BJ (cell line): ENCODE results near the gene SLC48A1. TPM values are rescaled to one million over a fixed set of nuclear protein-coding genes. Genes with fewer than 3 reads are reported as not detected.

Experiments used
- CTCF ChIA-PET: fragments of 350-600 bp; formaldehyde crosslinking; extraction: SDS; loops from one replicate; lab custom pipeline; 2021; ENCODE audit warnings: antibody characterized with exemption, inconsistent platforms; lab: Yijun Ruan, JAX
- POLR2A ChIA-PET: fragments of 300-600 bp; sonication (Branson Sonifier 250); formaldehyde crosslinking; extraction: SDS; loops from one replicate; lab custom pipeline; 2021; ENCODE audit warnings: antibody characterized with exemption; lab: Charles Lee
- DNase-seq: peaks from one replicate; pipeline ENCODE4 v3.0.0-alpha.2; 2011; ENCODE audit warnings: low read depth
- H3K27me3 ChIP-seq: 2 replicates; pipeline ENCODE4 v1.6.0; 2011; ENCODE audit warnings: low read length; ENCODE audit not compliant: control insufficient read depth, insufficient read depth
- H3K36me3 ChIP-seq: 2 replicates; pipeline ENCODE4 v1.5.1; 2011; ENCODE audit warnings: low read length; ENCODE audit not compliant: control insufficient read depth, insufficient read depth
- H3K4me3 ChIP-seq: 2 replicates; pipeline ENCODE4 v1.5.1; 2011; ENCODE audit warnings: low read depth, mild to moderate bottlenecking, control low read depth, low read length
- polyA plus RNA-seq: library from polyadenylated mRNA; depleted of rRNA; stranded (reverse); fragments of >200 nt; gene quantifications from 2 replicates; pipeline ENCODE4 v1.2.3, GENCODE V29; 2011
- TF ChIP-seq, protein P1 (sequence below): IDR thresholded peaks from 2 replicates; pipeline ENCODE4 v1.5.1; 2011; ENCODE audit warnings: low read depth, mild to moderate bottlenecking, control low read depth, inconsistent platforms, low read length, moderate library complexity; ENCODE audit not compliant: insufficient read depth

The SLC48A1 gene
- polyA plus RNA-seq, 1 experiment = 16.6 TPM

DNA sequence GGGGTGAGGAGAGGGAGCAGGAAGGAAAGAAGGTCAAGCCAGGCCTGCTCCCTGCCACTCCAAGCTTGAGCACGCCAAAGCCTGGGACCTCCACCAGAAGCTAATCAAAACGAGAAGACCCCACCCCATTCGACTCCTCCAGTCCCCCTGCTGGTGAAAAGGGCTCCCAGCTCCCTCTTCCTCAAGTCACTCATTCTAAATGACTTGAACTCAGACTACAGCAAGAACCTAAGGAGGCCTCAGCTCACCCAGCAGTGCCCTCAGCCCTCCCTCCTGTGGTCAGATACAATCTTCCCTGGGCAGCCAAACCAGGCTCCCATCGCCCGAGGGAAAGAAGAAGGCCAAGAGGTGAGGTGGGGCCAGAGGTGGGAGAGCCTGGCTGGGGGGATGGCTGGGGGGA lies 29.3 kb downstream of the SLC48A1 start:
- DNase-seq = no peak
- H3K36me3 ChIP-seq = peaks cover 27% of the 10 kb centered on the region
- ChIA-PET POLR2A (no interaction called here), CTCF (interaction anchor here (0.8 to 13.2 kb wide), 14 partner anchors 10 to 161 kb away, joined by 3 to 174 read pairs (median 4); partner anchors contain the start of gene TMEM106C)
- TF ChIP-seq, protein P1, sequence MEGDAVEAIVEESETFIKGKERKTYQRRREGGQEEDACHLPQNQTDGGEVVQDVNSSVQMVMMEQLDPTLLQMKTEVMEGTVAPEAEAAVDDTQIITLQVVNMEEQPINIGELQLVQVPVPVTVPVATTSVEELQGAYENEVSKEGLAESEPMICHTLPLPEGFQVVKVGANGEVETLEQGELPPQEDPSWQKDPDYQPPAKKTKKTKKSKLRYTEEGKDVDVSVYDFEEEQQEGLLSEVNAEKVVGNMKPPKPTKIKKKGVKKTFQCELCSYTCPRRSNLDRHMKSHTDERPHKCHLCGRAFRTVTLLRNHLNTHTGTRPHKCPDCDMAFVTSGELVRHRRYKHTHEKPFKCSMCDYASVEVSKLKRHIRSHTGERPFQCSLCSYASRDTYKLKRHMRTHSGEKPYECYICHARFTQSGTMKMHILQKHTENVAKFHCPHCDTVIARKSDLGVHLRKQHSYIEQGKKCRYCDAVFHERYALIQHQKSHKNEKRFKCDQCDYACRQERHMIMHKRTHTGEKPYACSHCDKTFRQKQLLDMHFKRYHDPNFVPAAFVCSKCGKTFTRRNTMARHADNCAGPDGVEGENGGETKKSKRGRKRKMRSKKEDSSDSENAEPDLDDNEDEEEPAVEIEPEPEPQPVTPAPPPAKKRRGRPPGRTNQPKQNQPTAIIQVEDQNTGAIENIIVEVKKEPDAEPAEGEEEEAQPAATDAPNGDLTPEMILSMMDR = peak; percentile 48
- H3K27me3 ChIP-seq = no peaks in the 10 kb centered on the region
- H3K4me3 ChIP-seq = no peak overlapping the region

DNA sequence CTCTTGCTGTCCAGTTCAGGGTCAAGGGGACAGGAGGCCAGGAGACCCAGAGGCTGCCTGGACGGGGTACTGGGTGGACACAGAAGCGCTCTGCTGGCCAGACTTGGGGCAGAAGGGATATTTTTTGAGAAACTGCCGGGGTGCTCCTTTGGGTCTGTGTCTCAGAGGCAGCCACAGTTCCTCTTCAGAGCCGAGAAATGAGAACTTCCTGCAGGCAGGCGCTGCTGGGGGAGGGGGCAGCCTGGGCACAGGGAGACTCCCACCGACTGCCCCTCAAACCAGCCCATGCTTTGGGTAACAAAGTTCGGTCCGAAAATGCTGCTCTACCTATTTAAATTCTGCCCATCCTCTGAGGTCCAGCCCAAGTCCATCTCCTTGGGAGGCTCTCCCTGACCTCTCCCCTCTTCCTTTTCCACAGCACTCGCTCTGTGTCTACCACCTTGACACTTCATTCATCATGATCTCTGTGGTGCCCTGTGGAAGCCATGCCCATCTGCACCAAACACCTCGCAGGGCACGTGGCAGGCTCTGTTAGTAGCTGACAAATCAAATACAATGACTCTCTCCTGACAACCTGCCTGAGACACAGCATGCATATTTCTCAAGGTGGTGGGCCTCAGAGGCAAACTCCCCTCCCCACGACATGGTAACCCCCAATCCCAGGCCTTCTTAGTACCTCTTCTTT lies 30.3 kb downstream of the SLC48A1 start:
- Histone ChIP-seq H3K4me3 (no peak overlapping the region), H3K36me3 (peaks cover 19% of the 10 kb centered on the region), H3K27me3 (no peaks in the 10 kb centered on the region)
- TF ChIP-seq, protein P1 = no peak
- ChIA-PET POLR2A (no interaction called here), CTCF (interaction anchor here (2.0 to 13.2 kb wide), 3 partner anchors 22 to 88 kb away, joined by 5 to 174 read pairs (median 5); no protein-coding TSS in a partner anchor)
- no peak for DNase-seq

DNA sequence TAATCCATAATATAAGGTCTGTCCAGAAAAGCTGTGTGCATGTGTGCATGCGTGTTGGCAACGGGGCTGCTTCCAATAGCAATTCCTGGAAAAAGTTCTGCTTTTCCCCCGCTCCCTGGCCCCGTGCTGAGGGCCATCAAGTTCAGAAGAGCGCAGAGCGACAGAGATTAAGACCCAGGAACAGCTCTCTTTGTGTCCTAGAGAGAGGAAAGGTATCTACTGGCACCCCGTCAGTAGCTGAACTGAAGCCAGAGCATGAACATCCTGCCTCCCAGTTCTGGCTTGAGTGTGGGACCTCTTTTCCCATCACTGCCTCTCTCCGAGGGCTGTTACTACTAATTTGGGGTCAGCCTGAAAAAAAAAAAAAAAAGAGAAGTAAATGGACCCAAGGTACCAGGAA lies 31.1 kb downstream of the SLC48A1 start:
- ChIA-PET CTCF (interaction anchor here (0.9 to 13.2 kb wide), 3 partner anchors 25 to 31 kb away, joined by 3 to 174 read pairs (median 3); no protein-coding TSS in a partner anchor), POLR2A (no interaction called here)
- TF ChIP-seq, protein P1 = no peak
- DNase-seq = no peak
- H3K27me3 ChIP-seq = no peaks in the 10 kb centered on the region
- H3K4me3 ChIP-seq = no peak overlapping the region
- peaks cover 15% of the 10 kb centered on the region for H3K36me3 ChIP-seq

DNA sequence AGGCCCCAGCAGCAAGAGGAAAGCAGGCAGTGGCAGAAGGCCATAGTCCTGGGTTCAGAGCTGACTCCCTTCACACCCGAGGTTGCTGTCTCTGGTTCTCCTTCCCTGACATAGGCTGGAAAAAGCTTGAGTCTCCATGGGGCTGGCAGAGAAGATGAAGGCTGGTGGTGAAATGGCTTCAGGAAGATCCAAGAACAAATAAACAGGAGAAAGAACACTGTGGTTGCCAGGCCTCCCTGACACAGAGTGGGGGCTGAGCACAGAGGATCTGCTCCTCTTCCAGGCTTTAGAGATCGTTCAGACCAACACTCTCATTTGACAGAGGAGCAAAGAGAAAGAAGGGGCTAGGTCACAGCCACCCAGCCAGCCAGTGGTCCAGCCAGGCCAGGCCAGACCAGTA lies 32.4 kb downstream of the SLC48A1 start:
- ChIA-PET CTCF (interaction anchor here (1.2 to 13.2 kb wide), 3 partner anchors 26 to 30 kb away, joined by 3 to 174 read pairs (median 6); no protein-coding TSS in a partner anchor), POLR2A (interaction anchor here (0.6 kb wide), 1 partner anchor 25 kb away, joined by 9 read pairs; no protein-coding TSS in a partner anchor)
- H3K27me3 ChIP-seq = no peaks in the 10 kb centered on the region
- TF ChIP-seq, protein P1 = no peak
- peaks cover 12% of the 10 kb centered on the region for H3K36me3 ChIP-seq
- no peak for DNase-seq
- no peak overlapping the region for H3K4me3 ChIP-seq

DNA sequence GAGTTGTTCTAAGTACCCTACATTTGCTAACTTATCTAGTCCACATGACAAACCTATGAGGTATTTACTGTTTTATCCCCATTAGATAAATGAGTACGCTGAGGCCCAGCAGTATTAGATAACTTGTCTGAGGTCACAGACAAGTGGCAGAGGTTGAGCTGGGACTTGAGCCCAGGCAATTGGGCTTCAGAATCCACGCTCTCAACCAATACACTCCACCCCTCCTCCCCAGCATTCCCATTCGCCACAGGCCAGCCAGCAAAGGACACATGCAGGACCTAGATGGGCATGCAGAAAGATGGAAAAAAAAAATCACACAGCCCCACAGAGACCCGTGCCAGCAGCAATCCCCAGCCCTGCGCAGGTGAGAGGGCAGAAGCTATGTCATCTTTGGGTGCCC lies 34.3 kb downstream of the SLC48A1 start:
- Histone ChIP-seq H3K36me3 (peaks cover 10% of the 10 kb centered on the region), H3K4me3 (no peak overlapping the region), H3K27me3 (no peaks in the 10 kb centered on the region)
- CTCF ChIA-PET = interaction anchor here (1.2 to 13.2 kb wide), 8 partner anchors 9 to 92 kb away, joined by 4 to 174 read pairs (median 7); no protein-coding TSS in a partner anchor
- no peak for DNase-seq
- POLR2A ChIA-PET = no interaction called here
- TF ChIP-seq, protein P1 = no peak
